H1 (cell line): ENCODE results near the gene FAM163A. TPM values are rescaled to one million over a fixed set of nuclear protein-coding genes. Genes with fewer than 3 reads are reported as not detected.

Experiments used
- CTCF ChIA-PET: fragments of 300-600 bp; sonication (Branson Sonifier 250); formaldehyde crosslinking; loops from one replicate; lab custom pipeline; 2021; ENCODE audit not compliant: partially characterized antibody; lab: Charles Lee
- POLR2A ChIA-PET: fragments of 300-600 bp; sonication (Branson Sonifier 250); formaldehyde crosslinking; loops from one replicate; lab custom pipeline; 2021; ENCODE audit warnings: inconsistent platforms; ENCODE audit not compliant: partially characterized antibody; lab: Charles Lee
- DNase-seq, 2 experiments: peaks; one replicate each; pipeline versions ENCODE4 v3.0.0 to v3.0.0-alpha.2; 2010 to 2022; ENCODE audit warnings: low spot score in 2 of 2, low read depth in 1 of 2, mixed read lengths in 1 of 2
- FAIRE-seq: peaks from 2 replicates; lab custom pipeline; 2011; peaks lifted over from hg19 to GRCh38; lab: Jason Lieb, UNC
- H2AFZ ChIP-seq: 2 replicates; pipeline ENCODE4 v1.8.1; 2012; ENCODE audit warnings: low read length, inconsistent platforms
- H2AK5ac ChIP-seq: 2 replicates; pipeline ENCODE4 v1.6.1; 2013; ENCODE audit warnings: low read depth, low read length
- H2BK120ac ChIP-seq: replicated peaks from 2 replicates; pipeline ENCODE3; 2013; ENCODE audit warnings: low read depth, low read length, inconsistent platforms
- H2BK12ac ChIP-seq: 2 replicates; pipeline ENCODE4 v1.6.1; 2013; ENCODE audit warnings: low read depth, low read length
- H2BK15ac ChIP-seq: 2 replicates; pipeline ENCODE4 v1.6.1; 2013; ENCODE audit warnings: low read length
- H2BK20ac ChIP-seq: 2 replicates; pipeline ENCODE4 v1.6.1; 2013; ENCODE audit warnings: low read length
- H2BK5ac ChIP-seq: 2 replicates; pipeline ENCODE4 v1.6.1; 2013; ENCODE audit warnings: low read depth, low read length
- H3K14ac ChIP-seq: 2 replicates; pipeline ENCODE4 v1.6.1; 2013; ENCODE audit warnings: inconsistent platforms; ENCODE audit not compliant: insufficient read length
- H3K18ac ChIP-seq: 2 replicates; pipeline ENCODE4 v1.6.1; 2013; ENCODE audit warnings: low read length; ENCODE audit errors: extremely low read depth
- H3K23ac ChIP-seq: 2 replicates; pipeline ENCODE4 v1.6.1; 2013; ENCODE audit warnings: inconsistent platforms; ENCODE audit not compliant: insufficient read length
- H3K23me2 ChIP-seq: 2 replicates; pipeline ENCODE4 v1.6.1; 2013; ENCODE audit warnings: low read depth, low read length
- H3K27ac ChIP-seq: 2 replicates; pipeline ENCODE4 v1.6.1; 2011; ENCODE audit warnings: low read depth, low read length, inconsistent platforms
- H3K27me3 ChIP-seq, 4 experiments: replicated peaks in 1 of 4; 1 replicate in 1 of 4; 2 replicates in 3 of 4; pipeline versions ENCODE4 v1.6.1 to v1.8.1; 2011 to 2013; ENCODE audit warnings: low read length in 3 of 4, mild to moderate bottlenecking in 3 of 4, inconsistent platforms in 2 of 4, mixed read lengths in 2 of 4, moderate library complexity in 1 of 4; ENCODE audit not compliant: control insufficient read depth in 3 of 4, insufficient read depth in 3 of 4; ENCODE audit errors: extremely low read depth in 1 of 4
- H3K36me3 ChIP-seq, 4 experiments: 2 replicates each; pipeline versions ENCODE4 v1.6.1 to v1.8.1; 2011 to 2013; ENCODE audit warnings: mild to moderate bottlenecking in 4 of 4, low read length in 3 of 4, moderate library complexity in 2 of 4, control low read depth in 1 of 4, inconsistent platforms in 1 of 4; ENCODE audit not compliant: insufficient read depth in 4 of 4, control insufficient read depth in 2 of 4
- H3K4ac ChIP-seq: replicated peaks from 2 replicates; pipeline ENCODE3; 2013; ENCODE audit warnings: low read length, low read depth, mixed read lengths, inconsistent platforms; ENCODE audit not compliant: insufficient read length
- H3K4me1 ChIP-seq, 4 experiments: replicated peaks in 1 of 4; 1 replicate in 1 of 4; 2 replicates in 3 of 4; pipeline versions ENCODE4 v1.6.1 to v1.8.1; 2011 to 2013; ENCODE audit warnings: low read length in 3 of 4, inconsistent platforms in 2 of 4, mixed read lengths in 1 of 4; ENCODE audit not compliant: insufficient read depth in 4 of 4, control insufficient read depth in 3 of 4
- H3K4me2 ChIP-seq, 2 experiments: 2 replicates each; pipeline versions ENCODE4 v1.6.1 to v1.8.1; 2011 to 2013; ENCODE audit warnings: low read depth in 2 of 2, low read length in 2 of 2, control low read depth in 1 of 2, inconsistent platforms in 1 of 2, mild to moderate bottlenecking in 1 of 2; ENCODE audit not compliant: insufficient read depth in 1 of 2
- H3K4me3 ChIP-seq, 4 experiments: fragments of 200-600, 300-600 bp in 1 of 4; sonication (generic), shearing (Covaris generic), sonication (Bioruptor Twin) in 1 of 4; 2 replicates each; pipeline versions ENCODE4 v1.5.1 to v1.8.1; 2011 to 2016; ENCODE audit warnings: low read length in 4 of 4, low read depth in 3 of 4, control low read depth in 2 of 4, inconsistent platforms in 2 of 4, mild to moderate bottlenecking in 2 of 4, mixed read lengths in 1 of 4, moderate library complexity in 1 of 4; ENCODE audit not compliant: insufficient read depth in 2 of 4; ENCODE audit errors: extremely low read depth in 1 of 4
- H3K56ac ChIP-seq: replicated peaks from 2 replicates; pipeline ENCODE3; 2013; ENCODE audit warnings: low read depth, mild to moderate bottlenecking, mixed read lengths, low read length, inconsistent platforms; ENCODE audit not compliant: insufficient read length
- H3K79me1 ChIP-seq: 2 replicates; pipeline ENCODE4 v1.6.1; 2013; ENCODE audit warnings: low read depth, low read length, control low read depth
- H3K79me2 ChIP-seq, 2 experiments: 2 replicates each; pipeline versions ENCODE4 v1.6.1 to v1.8.1; 2012 to 2013; ENCODE audit warnings: low read length in 2 of 2, mild to moderate bottlenecking in 2 of 2, inconsistent platforms in 1 of 2; ENCODE audit not compliant: insufficient read depth in 2 of 2, control insufficient read depth in 1 of 2
- H3K9ac ChIP-seq, 4 experiments: replicated peaks in 1 of 4; 1 replicate in 1 of 4; 2 replicates in 3 of 4; pipeline versions ENCODE4 v1.6.1 to v1.8.1; 2011 to 2013; ENCODE audit warnings: low read depth in 3 of 4, low read length in 3 of 4, control low read depth in 2 of 4, mild to moderate bottlenecking in 2 of 4, moderate library complexity in 2 of 4, inconsistent platforms in 1 of 4; ENCODE audit errors: extremely low read depth in 1 of 4
- H3K9me3 ChIP-seq, 2 experiments: 2 replicates each; pipeline versions ENCODE4 v1.6.1 to v1.8.1; 2012 to 2013; ENCODE audit warnings: mild to moderate bottlenecking in 2 of 2, moderate library complexity in 2 of 2, control low read depth in 1 of 2, inconsistent platforms in 1 of 2, low read depth in 1 of 2, low read length in 1 of 2, mixed read lengths in 1 of 2; ENCODE audit not compliant: insufficient read depth in 2 of 2
- H4K20me1 ChIP-seq, 2 experiments: replicated peaks in 1 of 2; 2 replicates each; pipeline versions ENCODE3 to v1.8.1; 2011 to 2013; ENCODE audit warnings: inconsistent platforms in 2 of 2, low read length in 2 of 2, mild to moderate bottlenecking in 1 of 2; ENCODE audit not compliant: insufficient read depth in 2 of 2, control insufficient read depth in 1 of 2
- H4K5ac ChIP-seq: 2 replicates; pipeline ENCODE4 v1.6.1; 2013; ENCODE audit warnings: low read length, low read depth, mixed read lengths, inconsistent platforms; ENCODE audit not compliant: insufficient read length
- H4K8ac ChIP-seq: 2 replicates; pipeline ENCODE4 v1.8.0; 2013; ENCODE audit warnings: mild to moderate bottlenecking, moderate library complexity, low read length, inconsistent platforms; ENCODE audit not compliant: insufficient read depth; ENCODE audit errors: extremely low read depth
- H4K91ac ChIP-seq: replicated peaks from 2 replicates; pipeline ENCODE3; 2013; ENCODE audit warnings: low read length, mixed read lengths, inconsistent platforms; ENCODE audit not compliant: insufficient read length
- CHD1 ChIP-seq: IDR thresholded peaks from 2 replicates; pipeline ENCODE4 v1.6.1; 2012; ENCODE audit warnings: low read depth, low read length, improper control_type of control experiment
- E2F6 ChIP-seq: IDR thresholded peaks from 2 replicates; pipeline ENCODE4 v1.6.1; 2012; ENCODE audit warnings: inconsistent platforms
- KDM4A ChIP-seq: IDR thresholded peaks from one replicate; pipeline ENCODE4 v1.7.1; 2012; ENCODE audit warnings: low read depth, mild to moderate bottlenecking, moderate library complexity, low read length, inconsistent platforms; ENCODE audit not compliant: severe bottlenecking
- KDM5A ChIP-seq: fragments of 200-600 bp; IDR thresholded peaks from 2 replicates; pipeline ENCODE4 v1.7.1; 2012; ENCODE audit warnings: mild to moderate bottlenecking, low read length, inconsistent platforms, mixed read lengths
- PHF8 ChIP-seq: fragments of 200-600 bp; sonication (generic); conservative IDR thresholded peaks from 2 replicates; pipeline ENCODE4 v1.7.1; 2012; ENCODE audit warnings: low read depth, mild to moderate bottlenecking, inconsistent platforms, low read length, moderate library complexity
- RAD21 ChIP-seq, 2 experiments: IDR thresholded peaks in 1 of 2; conservative IDR thresholded peaks in 1 of 2; 2 replicates each; pipeline ENCODE4 v1.6.1; 2011; ENCODE audit warnings: low read depth in 2 of 2, low read length in 2 of 2, improper control_type of control experiment in 1 of 2, inconsistent platforms in 1 of 2, mild to moderate bottlenecking in 1 of 2, moderate library complexity in 1 of 2
- RFX5 ChIP-seq: IDR thresholded peaks from 2 replicates; pipeline ENCODE4 v1.6.1; 2011; ENCODE audit warnings: low read depth, low read length, improper control_type of control experiment, borderline replicate concordance
- TEAD4 ChIP-seq: IDR thresholded peaks from 2 replicates; pipeline ENCODE4 v1.6.1; 2012; ENCODE audit warnings: low read depth, low read length, inconsistent platforms, mixed read lengths
- ZNF274 ChIP-seq: IDR thresholded peaks from 2 replicates; pipeline ENCODE4 v1.7.0; 2012; ENCODE audit warnings: low read length, borderline replicate concordance; ENCODE audit errors: extremely low read depth
- WGBS, 2 experiments: shearing (Covaris generic) in 1 of 2; methylation state at CpG; one replicate each; pipeline versions ENCODE4 v1.1.6 to v1.1.7; 2013 to 2015; ENCODE audit warnings: low lambda C conversion rate in 2 of 2, mixed read lengths in 2 of 2, inconsistent platforms in 1 of 2, low coverage in 1 of 2, missing lambda C conversion rate in 1 of 2; ENCODE audit not compliant: insufficient replicate concordance in 2 of 2, insufficient coverage in 1 of 2, insufficient read length in 1 of 2; ENCODE audit errors: extremely low coverage in 1 of 2, missing lambda C conversion rate in 1 of 2; 5-methylcytosine and 5-hydroxymethylcytosine counted together
- polyA plus RNA-seq, 7 experiments: library from polyadenylated mRNA; depleted of rRNA in 3 of 7; stranded (reverse) in 5 of 7; unstranded in 2 of 7; fragments of >200 nt in 5 of 7; fragments of 200-250 nt in 2 of 7; gene quantifications; 1 replicate in 5 of 7; 2 replicates in 1 of 7; 4 replicates in 1 of 7; pipeline versions ENCODE4 v1.2.1 to v1.2.3, GENCODE V29; 2011 to 2013; ENCODE audit warnings: missing spikeins in 2 of 7, mixed read lengths in 2 of 7
- total RNA-seq: library from RNA; stranded (reverse); fragmentation: NEBNext Ultra II Directional; extraction: Animal tissue kit (Norgen Biotek cat#: 25700); gene quantifications from 2 replicates; pipeline ENCODE4 v1.2.1, GENCODE V29; 2021
- TF ChIP-seq, protein P1 (sequence below), 3 experiments: IDR thresholded peaks; 1 replicate in 2 of 3; 2 replicates in 1 of 3; pipeline versions ENCODE4 v1.5.1 to v1.6.1; 2011; ENCODE audit warnings: low read length in 3 of 3, mild to moderate bottlenecking in 3 of 3, inconsistent platforms in 2 of 3, low read depth in 1 of 3, moderate library complexity in 1 of 3; ENCODE audit not compliant: insufficient read depth in 1 of 3; ENCODE audit errors: control extremely low read depth in 1 of 3

Gene FAM163A
- total and polyA plus RNA-seq, 2 of the 8 experiments (the other 6 are each of a cell fraction or from before 2014, with no cell fraction given), result 0.13 to 0.18 TPM

DNA sequence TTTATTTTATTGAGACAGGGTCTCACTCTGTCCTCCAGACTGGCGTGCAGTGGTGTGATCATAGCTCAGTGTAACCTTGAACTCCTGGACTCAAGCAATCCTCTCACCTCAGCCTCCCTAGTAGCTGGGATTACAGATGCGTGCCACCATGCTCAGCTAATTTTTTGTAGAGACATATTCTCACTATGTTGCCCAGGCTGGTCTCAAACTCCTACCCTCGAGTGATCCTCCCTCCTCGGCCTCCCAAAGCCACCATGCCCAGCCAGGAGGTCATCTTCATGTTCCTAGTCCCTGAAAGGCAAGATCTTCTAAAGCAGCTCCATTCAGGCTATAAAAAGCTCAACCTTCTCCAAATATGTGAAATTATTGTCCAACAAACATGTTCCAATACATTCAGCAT is 80.6 kb downstream of the FAM163A start:
- Histone ChIP-seq H3K79me1 (no peaks in the 10 kb centered on the region; the same call in 1 of the 2 replicates), H3K9ac (no peak overlapping the region), H2AFZ (no peak overlapping the region), H3K14ac (no peak overlapping the region), H2BK20ac (no peak overlapping the region), H3K4ac (no peak overlapping the region), H3K4me1 (peaks cover 0 to 8% (median 2%) of the 10 kb centered on the region in 4 experiments; a peak in 4 of 7 replicates), H3K4me3 (no peak overlapping the region), H3K27ac (no peak overlapping the region), H3K56ac (no peak overlapping the region), H3K18ac (no peak overlapping the region), H2BK12ac (no peak overlapping the region), H3K36me3 (no peaks in the 10 kb centered on the region), H3K4me2 (no peak overlapping the region), H3K79me2 (no peaks in the 10 kb centered on the region), H3K23ac (no peak overlapping the region), H4K5ac (no peak overlapping the region), H2AK5ac (no peak overlapping the region), H4K8ac (no peak overlapping the region), H3K27me3 (no peaks in the 10 kb centered on the region), H2BK120ac (no peak overlapping the region), H3K9me3 (no peaks in the 10 kb centered on the region), H2BK15ac (no peak overlapping the region), H4K20me1 (no peaks in the 10 kb centered on the region), H3K23me2 (no peaks in the 10 kb centered on the region), H2BK5ac (no peak overlapping the region), H4K91ac (no peak overlapping the region)
- ChIA-PET CTCF (interaction anchor here (1.0 to 18.9 kb wide), 2 partner anchors 13 to 118 kb away, joined by 4 to 251 read pairs; no protein-coding TSS in a partner anchor), POLR2A (no interaction called here)
- whole genome bisulfite sequencing, 2 experiments, result 91% methylated on average over 4 of the region's 4 CpGs; no CpG with 5 or more reads in 1 of the 2 experiments
- FAIRE-seq (no peak), DNase-seq (no peak)
- TF ChIP-seq, protein P1, sequence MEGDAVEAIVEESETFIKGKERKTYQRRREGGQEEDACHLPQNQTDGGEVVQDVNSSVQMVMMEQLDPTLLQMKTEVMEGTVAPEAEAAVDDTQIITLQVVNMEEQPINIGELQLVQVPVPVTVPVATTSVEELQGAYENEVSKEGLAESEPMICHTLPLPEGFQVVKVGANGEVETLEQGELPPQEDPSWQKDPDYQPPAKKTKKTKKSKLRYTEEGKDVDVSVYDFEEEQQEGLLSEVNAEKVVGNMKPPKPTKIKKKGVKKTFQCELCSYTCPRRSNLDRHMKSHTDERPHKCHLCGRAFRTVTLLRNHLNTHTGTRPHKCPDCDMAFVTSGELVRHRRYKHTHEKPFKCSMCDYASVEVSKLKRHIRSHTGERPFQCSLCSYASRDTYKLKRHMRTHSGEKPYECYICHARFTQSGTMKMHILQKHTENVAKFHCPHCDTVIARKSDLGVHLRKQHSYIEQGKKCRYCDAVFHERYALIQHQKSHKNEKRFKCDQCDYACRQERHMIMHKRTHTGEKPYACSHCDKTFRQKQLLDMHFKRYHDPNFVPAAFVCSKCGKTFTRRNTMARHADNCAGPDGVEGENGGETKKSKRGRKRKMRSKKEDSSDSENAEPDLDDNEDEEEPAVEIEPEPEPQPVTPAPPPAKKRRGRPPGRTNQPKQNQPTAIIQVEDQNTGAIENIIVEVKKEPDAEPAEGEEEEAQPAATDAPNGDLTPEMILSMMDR (IDR thresholded peaks at IDR 0.05; ENCODE audit: control extremely low read depth in 1 of 3, insufficient read depth in 1 of 3, low read depth in 1 of 3, low read length in 3 of 3), result no peak
- TF ChIP-seq KDM4A (no peak), CHD1 (no peak), PHF8 (no peak), RAD21 (IDR thresholded peaks at IDR 0.05 in 1 of 2, conservative IDR thresholded peaks at IDR 0.05 in 1 of 2; ENCODE audit: low read depth in 2 of 2, low read length in 2 of 2) (no peak), TEAD4 (no peak), RFX5 (no peak), E2F6 (no peak), KDM5A (no peak), ZNF274 (no peak)
